RPMI8226 (cell line): ENCODE results near the gene CNTN1.

Source experiments
- DNase-seq: peaks from one replicate; pipeline ENCODE4 v3.0.0-alpha.2; 2015

The CNTN1 gene

GRCh38 chr12:40775661-40776060 is 83.4 kb downstream of the CNTN1 start:
- no peak for DNase-seq

DNA sequence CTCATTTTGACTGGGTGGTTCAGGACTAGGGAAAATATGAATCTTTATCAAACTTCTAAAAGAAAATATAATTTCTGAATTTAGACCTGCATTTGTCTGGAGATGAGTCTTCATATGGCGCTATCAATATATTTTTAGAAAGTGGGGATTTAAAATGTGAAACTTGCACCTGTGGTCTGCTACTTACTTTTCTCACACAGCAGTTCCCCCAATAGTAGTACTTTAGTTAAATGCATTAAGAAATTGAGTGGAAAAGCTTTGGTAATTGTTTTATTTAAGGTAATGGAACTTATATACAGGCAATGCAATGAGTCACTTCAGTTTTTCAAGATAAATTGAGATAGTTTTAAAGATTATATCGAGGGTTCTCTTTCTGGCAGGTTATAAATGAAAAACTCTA is 91.9 kb downstream of the CNTN1 start:
- DNase-seq: no peak

DNA sequence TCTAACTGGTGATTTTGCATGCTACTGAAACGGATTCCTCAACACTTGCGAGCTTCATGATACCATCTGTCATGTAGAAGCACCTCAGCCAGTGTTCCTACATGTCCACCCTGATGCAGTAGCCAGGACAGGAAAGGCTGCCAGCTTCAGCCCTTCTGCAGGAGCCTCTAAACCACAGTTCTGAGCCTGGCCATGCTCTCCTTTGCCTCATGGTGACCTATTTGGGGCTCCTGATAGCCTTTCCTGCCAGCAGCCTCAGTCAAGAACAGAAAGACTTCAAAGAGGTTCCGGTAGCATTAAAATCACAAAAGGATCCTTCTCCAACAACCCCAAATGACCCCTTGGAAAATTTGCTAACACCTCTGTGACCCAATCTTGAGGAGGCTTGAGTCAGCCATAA is 96.0 kb downstream of the CNTN1 start:
- DNase-seq: no peak

DNA sequence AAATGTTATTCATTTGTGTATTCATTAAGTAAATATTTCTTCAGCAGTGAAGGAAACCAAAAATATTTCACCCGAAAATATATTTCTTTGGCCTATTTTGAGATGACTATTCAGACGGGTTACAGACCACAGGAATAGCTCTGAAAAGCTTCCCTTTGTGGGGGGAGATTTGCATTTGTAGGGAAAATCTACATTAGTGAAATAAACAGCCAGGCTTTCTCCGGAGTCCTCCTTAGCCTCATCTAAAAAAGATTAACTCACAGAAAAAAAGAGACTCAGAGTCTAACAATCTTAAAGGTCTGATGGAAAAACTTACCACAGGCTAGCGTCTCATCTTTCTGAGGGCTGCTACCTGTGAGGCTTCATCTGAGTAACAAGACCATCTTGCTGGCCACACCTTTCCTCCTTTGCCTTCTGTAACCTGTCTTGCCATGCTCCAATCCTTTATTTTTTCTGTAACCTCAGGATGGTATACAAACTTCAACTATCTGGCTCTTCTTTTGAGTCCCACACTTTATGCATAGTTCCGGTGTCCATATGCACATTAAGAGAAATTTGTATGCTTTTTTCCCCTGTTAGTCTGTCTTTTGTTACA is 100.7 kb downstream of the CNTN1 start:
- DNase-seq: no peak

DNA sequence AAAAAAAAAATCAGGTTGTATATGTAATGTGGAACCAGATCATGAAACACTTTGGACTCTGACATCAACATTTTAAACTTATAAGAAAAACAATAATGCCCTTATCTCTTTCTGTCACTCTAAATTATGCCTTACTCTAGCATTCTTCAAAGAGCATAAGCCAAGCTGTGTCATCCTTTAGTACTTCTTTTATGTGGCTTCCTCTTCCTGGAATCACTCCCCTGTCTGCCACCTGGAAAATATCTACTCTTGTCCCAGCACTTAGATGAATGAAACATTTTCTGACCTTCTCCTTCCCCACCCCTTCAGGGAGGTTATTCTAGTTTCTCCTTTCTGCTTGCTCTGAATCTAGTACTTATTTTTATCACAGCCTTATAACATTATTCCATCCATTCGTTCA is 101.2 kb downstream of the CNTN1 start:
- DNase-seq: no peak

DNA sequence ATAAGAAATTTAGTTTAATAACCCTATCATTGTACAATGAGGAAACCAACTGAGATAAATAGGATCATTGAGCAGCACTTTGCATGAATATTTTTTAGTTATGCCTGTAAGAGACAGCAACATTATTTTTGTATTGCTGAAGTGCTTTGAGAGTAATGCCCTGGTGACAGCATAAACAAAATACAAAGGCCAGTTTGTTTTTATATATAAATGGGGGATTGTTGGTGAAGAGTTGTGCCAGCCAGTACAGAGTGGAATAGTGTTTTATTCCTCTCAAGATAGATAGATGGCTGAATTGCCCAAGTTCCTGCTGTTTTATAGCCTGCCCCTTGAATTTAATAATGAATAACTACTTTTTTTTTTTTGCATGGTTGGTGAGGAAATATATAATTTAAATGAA is 101.8 kb downstream of the CNTN1 start:
- DNase-seq: no peak

- no peak for DNase-seq
These were observed 108.8 kb downstream of the CNTN1 start for GRCh38 chr12:40801082-40801481.

DNA sequence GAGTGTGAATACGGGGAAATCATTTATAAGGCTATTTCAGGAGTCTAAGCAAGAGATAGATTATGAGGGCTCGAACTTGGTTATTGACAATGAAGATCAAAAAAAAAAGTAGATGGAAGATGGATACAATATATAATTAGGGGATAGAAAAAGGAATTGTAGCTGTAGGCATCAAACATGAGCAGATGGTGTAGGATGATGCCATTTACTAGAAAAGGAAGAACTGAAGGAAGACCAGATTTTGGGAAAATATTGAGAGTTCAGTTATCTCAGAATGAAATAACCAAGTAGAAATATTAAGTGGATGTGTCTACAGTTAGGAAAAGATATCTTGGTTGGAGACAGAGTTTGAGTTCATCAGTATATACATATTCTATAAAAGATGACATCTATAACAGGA is 109.6 kb downstream of the CNTN1 start:
- DNase-seq: no peak

DNA sequence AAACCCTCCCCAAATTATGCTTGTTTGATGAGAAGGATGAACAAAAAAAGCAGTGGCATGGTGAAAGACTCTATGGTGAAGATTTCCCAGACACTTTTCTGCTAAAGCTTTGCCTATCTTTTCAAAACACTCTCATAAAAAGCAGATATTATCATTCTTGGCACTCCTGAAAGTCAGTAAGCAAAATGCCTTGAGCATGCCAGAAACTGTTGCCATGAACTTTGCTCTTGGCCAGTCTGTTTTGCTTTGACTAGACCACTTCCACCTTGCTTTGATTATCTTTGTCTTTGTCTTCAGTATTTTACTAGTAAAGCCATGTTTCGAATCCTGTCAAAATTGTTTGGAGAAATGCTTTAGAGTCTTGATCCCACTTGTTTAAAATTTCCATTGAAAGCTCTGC is 110.4 kb downstream of the CNTN1 start:
- no peak for DNase-seq

DNA sequence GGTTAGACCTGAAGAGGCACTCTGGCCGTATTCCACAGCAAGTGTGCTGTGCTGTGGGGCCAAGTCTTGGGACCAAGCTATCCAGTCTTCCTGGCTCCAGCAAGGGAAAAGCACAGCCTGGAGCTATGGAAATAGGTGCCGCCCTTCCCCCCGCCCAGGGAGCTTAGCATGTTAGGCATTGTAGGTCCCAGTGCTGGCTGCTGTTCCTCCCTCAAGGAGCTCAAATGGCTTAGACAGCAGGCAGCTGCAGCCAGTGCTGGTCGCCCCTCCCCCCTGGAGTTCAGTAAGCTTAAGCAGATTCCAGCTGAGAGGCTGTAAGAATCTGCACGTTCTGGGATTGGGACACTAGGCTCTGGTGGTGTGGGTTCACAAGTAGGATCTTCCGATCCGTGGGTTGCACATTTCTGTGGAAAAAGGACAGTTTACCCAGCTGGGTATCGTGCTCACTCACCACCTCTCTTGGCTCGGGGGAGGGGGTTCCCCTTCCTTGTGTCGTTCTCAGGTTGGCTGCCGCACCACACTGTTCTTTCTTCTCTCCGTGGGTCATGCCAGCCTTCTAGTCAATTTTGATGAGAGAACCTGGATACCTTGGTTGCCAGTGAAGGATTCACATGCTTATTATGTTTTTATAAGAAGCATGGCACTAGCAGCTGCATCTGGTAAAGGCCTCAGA is 127.3 kb downstream of the CNTN1 start:
- no peak for DNase-seq

DNA sequence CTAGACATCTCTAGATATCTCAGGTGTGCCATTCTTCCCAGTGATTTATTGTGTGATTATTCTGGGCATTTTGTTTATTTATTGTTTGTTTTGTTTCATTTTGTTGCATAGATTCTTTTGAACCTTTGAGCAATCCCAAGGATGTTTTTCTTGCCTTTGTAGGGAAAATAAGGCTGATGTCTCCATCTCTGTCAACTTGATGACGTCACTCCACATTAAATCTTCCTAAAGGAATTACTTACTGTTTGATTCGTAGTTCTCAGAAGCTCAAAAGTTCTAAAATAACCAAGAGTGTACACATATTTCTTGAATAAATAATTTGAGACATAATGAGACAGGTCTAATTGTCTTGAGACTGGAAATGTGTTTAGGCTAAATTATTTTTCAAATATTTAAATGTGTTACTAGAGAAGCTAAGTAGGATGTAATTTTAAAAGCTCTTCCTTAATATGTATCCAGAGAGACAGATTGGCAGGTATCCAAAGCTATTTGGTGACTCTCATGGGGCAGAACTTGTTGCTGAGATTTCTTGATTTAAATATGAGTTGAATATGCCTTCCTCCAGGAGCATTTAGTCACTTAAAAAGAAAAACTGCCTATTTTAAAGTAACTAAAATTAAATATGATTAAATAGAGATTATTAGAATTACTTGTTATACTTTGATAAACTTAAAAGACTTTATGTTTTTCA is 128.7 kb downstream of the CNTN1 start:
- no peak for DNase-seq

DNA sequence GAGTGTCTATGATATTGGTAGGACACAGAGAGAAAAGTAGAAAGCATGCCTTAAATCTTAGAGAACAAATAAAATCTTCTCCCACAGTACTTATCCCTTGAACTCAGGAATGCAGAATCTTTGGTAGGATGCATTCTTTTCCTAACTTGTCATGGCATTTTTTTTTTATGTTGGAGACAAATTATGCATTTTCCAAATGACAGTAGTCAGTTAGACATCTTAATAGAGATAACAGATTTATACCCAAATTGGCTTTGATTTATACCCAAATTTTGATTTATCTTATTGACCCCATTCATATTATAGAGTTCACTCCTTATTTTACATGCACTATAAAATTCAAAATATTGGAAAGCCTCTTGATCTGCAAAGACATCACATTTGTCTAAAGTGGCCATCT is 132.9 kb downstream of the CNTN1 start:
- no peak for DNase-seq

GRCh38 chr12:40827683-40828592 is 135.7 kb downstream of the CNTN1 start:
- DNase-seq: no peak

DNA sequence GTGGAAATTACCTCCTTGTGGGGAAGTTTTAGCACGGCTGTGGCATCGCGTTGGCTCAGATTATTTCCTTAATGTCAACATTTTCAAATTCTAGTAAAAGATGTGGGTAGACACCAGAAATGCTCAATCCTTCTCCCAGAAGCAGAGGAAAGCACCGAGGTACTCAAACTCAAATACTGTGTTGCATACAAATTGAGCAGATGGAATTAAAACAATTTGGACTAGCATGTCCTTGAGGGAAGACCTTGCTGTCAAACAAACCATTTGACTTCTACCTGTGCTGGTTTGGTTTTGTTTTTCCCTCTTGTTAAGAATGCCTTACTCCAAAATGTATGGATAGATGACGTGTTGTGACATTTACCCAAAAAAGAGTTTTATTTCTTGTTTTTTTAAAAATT is 136.4 kb downstream of the CNTN1 start:
- no peak for DNase-seq

- DNase-seq: no peak
These were observed 137.5 kb downstream of the CNTN1 start for GRCh38 chr12:40829738-40830144.

- DNase-seq: no peak
These were observed 139.7 kb downstream of the CNTN1 start for GRCh38 chr12:40831916-40832315.

GRCh38 chr12:40832668-40833067 is 140.4 kb downstream of the CNTN1 start:
- DNase-seq: no peak

GRCh38 chr12:40833818-40834217 is 141.6 kb downstream of the CNTN1 start:
- DNase-seq: no peak

DNA sequence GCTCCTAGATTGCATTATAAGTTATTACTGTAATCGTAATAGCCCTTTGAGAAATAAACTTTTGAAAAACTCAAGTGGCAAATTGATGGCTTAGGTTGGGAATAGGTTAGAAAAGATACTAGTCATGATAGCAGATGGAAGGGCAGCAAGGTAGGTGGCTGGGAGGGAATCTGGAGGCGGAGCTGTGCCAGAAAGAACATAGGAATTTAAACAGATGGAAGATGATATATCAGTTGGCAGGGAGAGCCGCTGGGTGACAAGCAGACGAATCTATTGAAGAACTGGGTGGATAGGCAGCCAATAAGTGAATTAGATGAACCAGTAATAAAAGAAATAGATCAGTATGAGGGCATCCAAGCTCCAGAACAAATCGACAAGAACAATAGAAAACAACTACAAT is 142.1 kb downstream of the CNTN1 start:
- no peak for DNase-seq

DNA sequence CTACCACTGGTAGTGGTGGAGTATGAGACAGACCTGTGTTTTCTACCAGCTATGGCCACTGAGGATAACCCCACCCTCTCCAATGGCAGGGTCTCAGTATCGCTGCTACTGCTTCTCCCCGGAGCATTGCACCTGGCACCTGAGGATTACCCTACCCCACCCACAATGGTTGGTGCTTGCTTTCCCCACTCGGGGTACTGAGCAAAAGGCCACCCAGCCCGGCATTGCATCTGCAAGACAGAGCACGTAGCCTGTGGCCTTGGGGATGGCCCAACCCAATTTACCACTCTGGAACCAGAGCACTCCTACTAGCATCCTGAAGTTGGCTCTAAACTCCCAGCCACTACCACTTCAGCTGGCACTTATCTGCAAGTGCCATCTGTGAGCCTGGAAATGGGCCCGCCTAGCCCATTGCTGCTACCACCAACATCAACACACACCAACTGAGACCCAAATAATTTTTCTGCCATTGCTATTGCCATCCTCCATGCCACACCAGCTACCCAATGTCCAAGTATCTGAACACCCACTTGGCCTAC is 145.7 kb downstream of the CNTN1 start:
- DNase-seq: no peak

GRCh38 chr12:40843495-40843894 is 151.3 kb downstream of the CNTN1 start:
- no peak for DNase-seq

DNA sequence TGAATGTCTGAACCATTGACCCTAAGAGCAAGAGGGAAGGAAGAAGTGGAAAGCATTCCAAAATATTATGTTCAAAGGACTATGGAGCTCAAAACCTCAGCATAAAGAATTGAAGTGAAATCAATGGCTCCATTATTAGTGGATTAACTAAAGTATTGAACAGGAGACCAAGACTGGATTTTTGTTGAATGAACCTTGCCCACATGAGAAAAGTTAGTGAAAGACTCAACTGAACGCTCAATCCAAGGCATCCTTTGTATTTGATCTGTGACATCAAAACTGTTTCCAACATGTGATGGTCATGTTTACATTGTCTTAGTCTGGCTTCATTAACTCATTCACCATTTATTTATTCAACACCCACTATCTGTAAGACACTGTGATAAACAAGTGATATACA is 161.0 kb downstream of the CNTN1 start:
- no peak for DNase-seq

- no peak for DNase-seq
These were observed 162.4 kb downstream of the CNTN1 start for GRCh38 chr12:40854604-40855003.
